Gastrocnemius medialis (tissue), 4 donors: ENCODE data around the gene RAB4A. TPM values are rescaled to one million over a fixed set of nuclear protein-coding genes. Genes with fewer than 3 reads are reported as not detected.
A peak's percentile ranks its signal among the peaks of the same experiment; 100 is the strongest.

Experiments used
- ATAC-seq, 2 donors: fragments of 150-250 bp; one replicate each; pipeline ENCODE4 v1.9.1; 2016
- DNase-seq, 2 donors: peaks; one replicate each; pipeline ENCODE4 v3.0.0-alpha.2; 2019
- H3K27ac ChIP-seq, 4 donors: fragments of 200-600 bp; sonication (generic); 1 replicate in 1 of 4; 2 replicates in 3 of 4; pipeline ENCODE4 v1.5.1; 2016 to 2018; ENCODE audit warnings: mild to moderate bottlenecking in 2 of 4, moderate library complexity in 1 of 4
- H3K27me3 ChIP-seq, 3 donors: fragments of 200-600 bp; sonication (generic) in 2 of 3; 1 replicate in 1 of 3; 2 replicates in 2 of 3; pipeline versions ENCODE4 v1.5.1 to v1.6.0; 2016 to 2019; ENCODE audit warnings: mild to moderate bottlenecking in 1 of 3, moderate library complexity in 1 of 3
- H3K36me3 ChIP-seq, 2 donors: fragments of 200-600 bp; sonication (generic) in 1 of 2; one replicate each; pipeline ENCODE4 v1.5.1; 2017 to 2018
- H3K4me1 ChIP-seq, 2 donors: fragments of 200-600 bp; sonication (generic) in 1 of 2; one replicate each; pipeline ENCODE4 v1.5.1; 2016 to 2017; ENCODE audit warnings: mild to moderate bottlenecking in 2 of 2
- H3K4me3 ChIP-seq, 4 donors: fragments of 200-600 bp; sonication (generic) in 3 of 4; 1 replicate in 1 of 4; 2 replicates in 3 of 4; pipeline ENCODE4 v1.5.1; 2016 to 2019; ENCODE audit warnings: mild to moderate bottlenecking in 2 of 4
- H3K9me3 ChIP-seq, 3 donors: fragments of 200-600 bp; sonication (generic) in 2 of 3; 1 replicate in 1 of 3; 2 replicates in 2 of 3; pipeline ENCODE4 v1.5.1; 2016 to 2019
- CTCF ChIP-seq, 5 experiments: fragments of 450-650 bp in 3 of 5; fragments of 200-600 bp in 2 of 5; sonication (generic) in 2 of 5; IDR thresholded peaks in 4 of 5; conservative IDR thresholded peaks in 1 of 5; 1 replicate in 4 of 5; 2 replicates in 1 of 5; pipeline ENCODE4 v1.5.1; 2016 to 2019; ENCODE audit warnings: antibody characterized with exemption in 5 of 5, mild to moderate bottlenecking in 3 of 5, moderate library complexity in 3 of 5
- POLR2A ChIP-seq, 2 donors: fragments of 450-650 bp; IDR thresholded peaks; one replicate each; pipeline ENCODE4 v1.6.1; 2017; ENCODE audit warnings: antibody characterized with exemption in 2 of 2, mild to moderate bottlenecking in 2 of 2, moderate library complexity in 2 of 2
- in situ Hi-C, 4 donors: fragments of 200-750 bp; cut with MboI; loops; one replicate each; pipeline versions ENCODE4 v1.15.0 to v1.8.0; 2017; ENCODE audit warnings: low sequenced_read_pairs in 4 of 4
- intact Hi-C: fragments of 100-400 bp; cut with DNase I; formaldehyde crosslinking; loops from one replicate; pipeline ENCODE4 v1.15.1; 2023; ENCODE audit warnings: low total_unique reads
- total RNA-seq, 4 donors: library from RNA; depleted of rRNA; stranded (reverse); fragments of >200 nt; gene quantifications; one replicate each; pipeline versions ENCODE4 v1.1.0 to v1.2.3, GENCODE V29; 2016

RAB4A gene
- total RNA-seq, 4 donors from 2014 or later = 21.1 to 48.1 (median 29.2) TPM

GRCh38 chr1:229293528-229294204 lies 22.8 kb downstream of the RAB4A start:
- H3K4me3 ChIP-seq = no peak overlapping the region
- in situ Hi-C loops = no loop called here
- TF ChIP-seq POLR2A (IDR thresholded peaks at IDR 0.05) = no peak
- no peak for TF ChIP-seq CTCF (IDR thresholded peaks at IDR 0.05 in 4 of 5, conservative IDR thresholded peaks at IDR 0.05 in 1 of 5)
- H3K9me3 ChIP-seq = no peaks in the 10 kb centered on the region
- H3K36me3 ChIP-seq = peaks cover 0 to 11% of the 10 kb centered on the region in 2 donors
- ATAC-seq (no peak), DNase-seq (no peak)
- no peaks in the 10 kb centered on the region for H3K27me3 ChIP-seq
- peaks cover 16 to 19% of the 10 kb centered on the region in 2 donors for H3K4me1 ChIP-seq
- no peak overlapping the region for H3K27ac ChIP-seq
- intact Hi-C loops = loop anchor here (5.0 kb wide), 1 partner anchor 354 kb away; no protein-coding TSS in a partner anchor

- Histone ChIP-seq H3K27ac (peak overlapping the region; percentile 63 to 84 (median 71)), H3K4me1 (peaks cover 16 to 19% of the 10 kb centered on the region in 2 donors), H3K9me3 (no peaks in the 10 kb centered on the region), H3K4me3 (no peak overlapping the region), H3K36me3 (peaks cover 0 to 30% of the 10 kb centered on the region in 2 donors), H3K27me3 (no peaks in the 10 kb centered on the region)
- DNase-seq (no peak), ATAC-seq (no peak)
- TF ChIP-seq POLR2A (IDR thresholded peaks at IDR 0.05) (no peak), CTCF (IDR thresholded peaks at IDR 0.05 in 4 of 5, conservative IDR thresholded peaks at IDR 0.05 in 1 of 5) (no peak)
- intact Hi-C loops = no loop called here
- in situ Hi-C loops = no loop called here
Observed at GRCh38 chr1:229295745-229296144, 24.8 kb downstream of the RAB4A start.

GRCh38 chr1:229296541-229296941 lies 25.6 kb downstream of the RAB4A start:
- intact Hi-C loops = no loop called here

GRCh38 chr1:229297746-229298145 lies 26.8 kb downstream of the RAB4A start:
- Histone ChIP-seq H3K27ac (peak overlapping the region in 1 of 4 donors; percentile 84), H3K9me3 (no peaks in the 10 kb centered on the region), H3K36me3 (peaks cover 0 to 35% of the 10 kb centered on the region in 2 donors), H3K4me3 (no peak overlapping the region), H3K4me1 (peaks cover 16 to 19% of the 10 kb centered on the region in 2 donors), H3K27me3 (no peaks in the 10 kb centered on the region)
- intact Hi-C loops (no loop called here), in situ Hi-C loops (no loop called here)
- DNase-seq (no peak), ATAC-seq (no peak)
- no peak for TF ChIP-seq POLR2A (IDR thresholded peaks at IDR 0.05)
- TF ChIP-seq CTCF (IDR thresholded peaks at IDR 0.05 in 4 of 5, conservative IDR thresholded peaks at IDR 0.05 in 1 of 5) = no peak

More at GRCh38 chr1:229296541-229296941, 25.6 kb downstream of the RAB4A start:
- H3K27ac ChIP-seq = peak overlapping the region; percentile 63 to 84 (median 71)
- H3K36me3 ChIP-seq = peaks cover 0 to 28% of the 10 kb centered on the region in 2 donors
- no peak for TF ChIP-seq POLR2A (IDR thresholded peaks at IDR 0.05)
- no peak for TF ChIP-seq CTCF (IDR thresholded peaks at IDR 0.05 in 4 of 5, conservative IDR thresholded peaks at IDR 0.05 in 1 of 5)
- H3K4me1 ChIP-seq = peaks cover 16 to 19% of the 10 kb centered on the region in 2 donors
- DNase-seq (peak; percentile 64 to 67), ATAC-seq (peak; percentile 96 to 98)
- in situ Hi-C loops = no loop called here
- no peak overlapping the region for H3K4me3 ChIP-seq
- H3K9me3 ChIP-seq = no peaks in the 10 kb centered on the region
- no peaks in the 10 kb centered on the region for H3K27me3 ChIP-seq
